Rectal smooth muscle tissue (tissue), 1 donor: ENCODE data around the gene NUPR1.

Source experiments
- H3K27ac ChIP-seq: one replicate; pipeline ENCODE4 v1.7.0; 2013; ENCODE audit warnings: low read depth, low read length, inconsistent platforms
- H3K27me3 ChIP-seq: one replicate; pipeline ENCODE4 v1.7.0; 2013; ENCODE audit warnings: low read length; ENCODE audit not compliant: control insufficient read depth, insufficient read depth
- H3K36me3 ChIP-seq: one replicate; pipeline ENCODE4 v1.7.0; 2013; ENCODE audit warnings: low read length; ENCODE audit not compliant: control insufficient read depth, insufficient read depth
- H3K4me1 ChIP-seq: one replicate; pipeline ENCODE4 v1.7.0; 2013; ENCODE audit warnings: low read length; ENCODE audit not compliant: control insufficient read depth, insufficient read depth
- H3K4me3 ChIP-seq: one replicate; pipeline ENCODE4 v1.7.0; 2013; ENCODE audit warnings: low read length
- H3K9ac ChIP-seq: one replicate; pipeline ENCODE4 v1.7.0; 2013; ENCODE audit warnings: low read length

The NUPR1 gene

GRCh38 chr16:28538733-28539596 lies at the start of gene NUPR1:
Gene NUPR1, minus strand, starts transcription at chr16:28538974. Its CDS starts 67 bp downstream, at chr16:28538907.
- Histone ChIP-seq H3K36me3 (peaks cover 7% of the 10 kb centered on the region), H3K27me3 (no peaks in the 10 kb centered on the region), H3K27ac (peak within 1 kb of the TSS; percentile 98), H3K4me3 (peak within 1 kb of the TSS; percentile 81), H3K4me1 (peaks cover 10% of the 10 kb centered on the region), H3K9ac (peak within 1 kb of the TSS; percentile 64)

- H3K4me3 ChIP-seq: no peak overlapping the region
- no peaks in the 10 kb centered on the region for H3K4me1 ChIP-seq
- peaks cover 48% of the 10 kb centered on the region for H3K36me3 ChIP-seq
- no peak overlapping the region for H3K9ac ChIP-seq
- no peak overlapping the region for H3K27ac ChIP-seq
- no peaks in the 10 kb centered on the region for H3K27me3 ChIP-seq
These were observed 48.6 kb upstream of the NUPR1 start for GRCh38 chr16:28587386-28587785.

GRCh38 chr16:28586466-28586865 lies 47.7 kb upstream of the NUPR1 start:
- Histone ChIP-seq H3K4me1 (no peaks in the 10 kb centered on the region), H3K36me3 (peaks cover 51% of the 10 kb centered on the region), H3K9ac (no peak overlapping the region), H3K27ac (no peak overlapping the region), H3K27me3 (no peaks in the 10 kb centered on the region), H3K4me3 (no peak overlapping the region)

GRCh38 chr16:28585674-28586073 lies 46.9 kb upstream of the NUPR1 start:
- H3K4me3 ChIP-seq: no peak overlapping the region
- H3K9ac ChIP-seq: no peak overlapping the region
- H3K27me3 ChIP-seq: no peaks in the 10 kb centered on the region
- peaks cover 49% of the 10 kb centered on the region for H3K36me3 ChIP-seq
- no peaks in the 10 kb centered on the region for H3K4me1 ChIP-seq
- no peak overlapping the region for H3K27ac ChIP-seq

GRCh38 chr16:28580726-28581315 lies 42.0 kb upstream of the NUPR1 start:
- H3K4me1 ChIP-seq: no peaks in the 10 kb centered on the region
- no peaks in the 10 kb centered on the region for H3K27me3 ChIP-seq
- no peak overlapping the region for H3K4me3 ChIP-seq
- H3K9ac ChIP-seq: no peak overlapping the region
- H3K36me3 ChIP-seq: peaks cover 25% of the 10 kb centered on the region
- no peak overlapping the region for H3K27ac ChIP-seq

GRCh38 chr16:28575446-28576109 lies 36.8 kb upstream of the NUPR1 start:
- Histone ChIP-seq H3K36me3 (no peaks in the 10 kb centered on the region), H3K27me3 (no peaks in the 10 kb centered on the region), H3K9ac (no peak overlapping the region)

GRCh38 chr16:28574925-28575324 lies 36.2 kb upstream of the NUPR1 start:
- H3K4me3 ChIP-seq: no peak overlapping the region
- H3K36me3 ChIP-seq: no peaks in the 10 kb centered on the region
- H3K9ac ChIP-seq: no peak overlapping the region
- H3K27ac ChIP-seq: no peak overlapping the region
- peaks cover 13% of the 10 kb centered on the region for H3K4me1 ChIP-seq
- no peaks in the 10 kb centered on the region for H3K27me3 ChIP-seq

More at GRCh38 chr16:28575446-28576109, 36.8 kb upstream of the NUPR1 start:
- Histone ChIP-seq H3K27ac (no peak overlapping the region), H3K4me1 (peaks cover 13% of the 10 kb centered on the region), H3K4me3 (no peak overlapping the region)

GRCh38 chr16:28573738-28574718 lies 35.3 kb upstream of the NUPR1 start:
- Histone ChIP-seq H3K27ac (no peak overlapping the region), H3K27me3 (no peaks in the 10 kb centered on the region), H3K4me1 (peaks cover 13% of the 10 kb centered on the region), H3K4me3 (no peak overlapping the region), H3K9ac (no peak overlapping the region), H3K36me3 (no peaks in the 10 kb centered on the region)

- H3K4me1 ChIP-seq: peaks cover 13% of the 10 kb centered on the region
- H3K4me3 ChIP-seq: no peak overlapping the region
- peak overlapping the region; percentile 10 for H3K27ac ChIP-seq
- H3K9ac ChIP-seq: no peak overlapping the region
- H3K36me3 ChIP-seq: no peaks in the 10 kb centered on the region
- no peaks in the 10 kb centered on the region for H3K27me3 ChIP-seq
These were observed 34.1 kb upstream of the NUPR1 start for GRCh38 chr16:28572696-28573510.

- Histone ChIP-seq H3K4me1 (peaks cover 13% of the 10 kb centered on the region), H3K27ac (no peak overlapping the region), H3K27me3 (no peaks in the 10 kb centered on the region), H3K9ac (no peak overlapping the region), H3K36me3 (no peaks in the 10 kb centered on the region), H3K4me3 (no peak overlapping the region)
These were observed 31.4 kb upstream of the NUPR1 start for GRCh38 chr16:28569968-28570752.

GRCh38 chr16:28569021-28569420 lies 30.2 kb upstream of the NUPR1 start:
- Histone ChIP-seq H3K9ac (no peak overlapping the region), H3K27me3 (no peaks in the 10 kb centered on the region), H3K36me3 (no peaks in the 10 kb centered on the region), H3K4me3 (no peak overlapping the region), H3K4me1 (peaks cover 13% of the 10 kb centered on the region), H3K27ac (no peak overlapping the region)
